ENCODE results near the gene HLA-F.

Gene HLA-F

DNA sequence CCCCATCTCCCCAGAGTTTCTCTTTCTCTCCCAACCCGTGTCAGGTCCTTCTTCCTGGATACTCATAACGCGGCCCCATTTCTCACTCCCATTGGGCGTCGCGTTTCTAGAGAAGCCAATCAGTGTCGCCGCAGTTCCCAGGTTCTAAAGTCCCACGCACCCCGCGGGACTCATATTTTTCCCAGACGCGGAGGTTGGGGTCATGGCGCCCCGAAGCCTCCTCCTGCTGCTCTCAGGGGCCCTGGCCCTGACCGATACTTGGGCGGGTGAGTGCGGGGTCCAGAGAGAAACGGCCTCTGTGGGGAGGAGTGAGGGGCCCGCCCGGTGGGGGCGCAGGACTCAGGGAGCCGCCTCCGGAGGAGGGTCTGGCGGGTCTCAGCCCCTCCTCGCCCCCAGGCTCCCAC, at the start of gene HLA-F:
Gene HLA-F, plus strand, starts transcription at position 173 of the 404 bp plus-strand sequence. Its CDS starts 30 bp downstream, at position 203.
- Mint-ChIP-seq H3K9me3 (no peaks in the 10 kb centered on the region), H3K27ac (peak within 1 kb of the TSS; percentile 96), H3K27me3 (no peaks in the 10 kb centered on the region), H3K4me3 (peak within 1 kb of the TSS; percentile 92), H3K4me1 (ENCODE audit: low read depth) (peaks cover 55% of the 10 kb centered on the region), H3K36me3 (ENCODE audit: low read depth) (peaks cover 48% of the 10 kb centered on the region)
- peak; percentile 86 for DNase-seq

DNA sequence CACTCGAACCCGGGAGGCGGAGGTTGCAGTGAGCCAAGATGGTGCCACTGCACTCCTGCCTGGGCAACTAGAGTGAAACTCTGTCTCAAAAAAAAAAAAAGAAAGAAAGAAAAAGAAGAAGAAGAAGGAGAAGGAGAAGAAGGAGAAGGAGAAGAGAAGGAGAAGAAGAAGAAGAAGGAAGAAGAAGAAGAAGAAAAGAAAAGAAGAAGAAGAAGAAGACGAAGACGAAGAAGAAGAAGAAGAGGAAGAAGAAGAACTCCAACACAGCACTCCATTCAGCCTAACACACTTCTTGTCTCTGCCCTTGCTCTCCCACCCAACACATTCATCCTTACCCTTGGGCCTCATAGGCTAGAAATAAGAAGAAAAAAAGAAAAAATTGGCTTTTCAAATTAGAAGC, 49.2 kb upstream of the HLA-F start:
- no peak for DNase-seq
- H3K4me1 Mint-ChIP-seq (ENCODE audit: low read depth): peaks cover 4% of the 10 kb centered on the region
- H3K9me3 Mint-ChIP-seq: no peaks in the 10 kb centered on the region
- H3K27me3 Mint-ChIP-seq: peaks cover 23% of the 10 kb centered on the region
- H3K36me3 Mint-ChIP-seq (ENCODE audit: low read depth): no peaks in the 10 kb centered on the region
- no peak overlapping the region for H3K27ac Mint-ChIP-seq
- no peak overlapping the region for H3K4me3 Mint-ChIP-seq

DNA sequence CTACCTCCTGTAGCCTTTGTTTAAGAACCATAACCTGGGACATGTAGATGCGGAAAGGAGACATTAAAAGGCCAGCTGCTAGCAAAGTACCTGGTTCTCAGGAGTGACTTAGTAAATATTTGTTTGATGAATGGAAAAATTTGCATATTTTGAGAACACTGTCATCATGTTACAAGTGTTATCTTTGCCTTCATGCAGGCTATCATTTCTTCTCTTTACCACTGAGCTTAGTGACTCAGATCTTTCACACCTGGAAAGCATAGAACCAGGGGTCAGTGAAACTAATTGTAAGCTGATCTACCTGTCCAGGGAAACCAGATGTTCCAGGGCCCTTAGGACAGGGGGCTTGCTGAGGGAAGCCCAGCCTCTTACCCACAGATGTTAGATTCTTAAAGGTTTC, 47.7 kb upstream of the HLA-F start:
- Mint-ChIP-seq H3K27ac (no peak overlapping the region), H3K36me3 (ENCODE audit: low read depth) (no peaks in the 10 kb centered on the region), H3K27me3 (peaks cover 23% of the 10 kb centered on the region), H3K9me3 (no peaks in the 10 kb centered on the region), H3K4me3 (no peak overlapping the region), H3K4me1 (ENCODE audit: low read depth) (peaks cover 4% of the 10 kb centered on the region)
- no peak for DNase-seq

DNA sequence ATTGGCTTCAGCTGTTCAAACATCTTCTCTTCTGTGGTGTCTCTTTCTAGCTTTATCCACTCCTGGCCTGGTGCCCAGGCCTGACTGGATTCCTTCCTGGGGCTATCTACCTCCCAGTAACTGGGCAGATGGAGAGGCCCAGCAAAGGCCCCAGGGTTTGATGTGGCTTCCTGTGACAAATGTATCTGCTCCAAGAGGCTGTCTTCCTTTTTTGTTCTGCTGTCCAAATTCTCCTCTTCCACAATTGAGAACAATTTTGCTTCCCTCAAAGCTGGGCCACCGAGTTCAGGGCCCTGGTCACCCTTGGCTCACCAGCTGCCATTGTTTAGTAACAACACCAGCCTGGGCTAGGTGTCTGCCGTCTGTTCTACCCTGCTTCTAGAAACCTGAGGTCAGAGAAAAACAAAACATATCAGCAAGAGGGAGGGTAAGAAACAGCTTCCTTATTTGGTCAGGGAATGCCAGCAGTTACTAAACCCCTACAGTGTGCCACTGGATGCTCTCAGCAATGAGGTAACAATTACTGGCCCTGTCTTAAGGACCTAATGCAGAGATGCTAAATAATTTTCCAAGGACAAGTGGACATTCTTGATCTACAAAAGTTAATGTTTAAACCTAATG, 46.1 kb upstream of the HLA-F start:
- H3K36me3 Mint-ChIP-seq (ENCODE audit: low read depth): no peaks in the 10 kb centered on the region
- DNase-seq: no peak
- no peak overlapping the region for H3K27ac Mint-ChIP-seq
- no peaks in the 10 kb centered on the region for H3K9me3 Mint-ChIP-seq
- no peak overlapping the region for H3K4me3 Mint-ChIP-seq
- H3K4me1 Mint-ChIP-seq (ENCODE audit: low read depth): peaks cover 4% of the 10 kb centered on the region
- peaks cover 16% of the 10 kb centered on the region for H3K27me3 Mint-ChIP-seq

DNA sequence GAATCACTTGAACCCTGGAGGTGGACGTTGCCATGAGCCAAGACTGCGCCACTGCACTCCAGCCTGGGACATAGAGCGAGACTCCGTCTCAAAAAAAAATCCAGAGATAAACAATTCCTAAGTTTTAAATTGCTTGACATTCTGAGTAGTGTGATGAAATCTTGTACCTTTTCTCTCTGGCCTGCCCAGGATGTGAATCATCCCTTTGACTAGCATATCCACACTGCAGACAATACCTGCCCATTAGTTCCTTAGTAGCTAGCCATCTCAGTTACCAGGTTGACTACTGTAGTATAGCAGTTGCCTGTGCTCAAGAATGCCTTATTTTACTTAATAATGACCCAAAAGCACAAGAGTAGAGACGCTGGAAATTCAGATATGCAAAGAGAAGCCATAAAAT, 45.1 kb upstream of the HLA-F start:
- Mint-ChIP-seq H3K4me1 (ENCODE audit: low read depth) (peaks cover 4% of the 10 kb centered on the region), H3K4me3 (no peak overlapping the region), H3K27ac (no peak overlapping the region), H3K9me3 (no peaks in the 10 kb centered on the region), H3K36me3 (ENCODE audit: low read depth) (no peaks in the 10 kb centered on the region), H3K27me3 (peaks cover 13% of the 10 kb centered on the region)
- DNase-seq: no peak

DNA sequence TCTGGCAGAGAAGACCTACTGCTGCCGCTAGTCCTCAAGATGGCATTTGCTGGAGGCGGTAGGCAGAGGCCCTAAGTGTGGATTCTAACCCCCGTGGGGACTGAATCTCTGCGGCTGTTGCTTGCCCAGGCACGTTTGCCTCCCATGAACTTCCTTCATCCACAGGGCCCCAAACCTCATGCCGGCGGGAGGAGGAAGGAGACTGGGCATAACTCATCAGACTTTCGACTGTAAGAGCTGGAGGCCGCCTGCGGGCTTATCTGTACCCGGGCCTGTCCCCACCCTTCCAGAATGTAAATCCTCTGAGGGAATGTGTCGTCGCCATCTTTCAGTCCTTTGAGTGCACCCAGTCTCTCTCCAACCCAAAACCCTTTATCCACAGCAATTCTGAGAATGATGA, 43.3 kb upstream of the HLA-F start:
- Mint-ChIP-seq H3K27ac (no peak overlapping the region), H3K4me1 (ENCODE audit: low read depth) (peaks cover 10% of the 10 kb centered on the region), H3K9me3 (no peaks in the 10 kb centered on the region), H3K36me3 (ENCODE audit: low read depth) (no peaks in the 10 kb centered on the region), H3K27me3 (peaks cover 13% of the 10 kb centered on the region), H3K4me3 (no peak overlapping the region)
- no peak for DNase-seq

DNA sequence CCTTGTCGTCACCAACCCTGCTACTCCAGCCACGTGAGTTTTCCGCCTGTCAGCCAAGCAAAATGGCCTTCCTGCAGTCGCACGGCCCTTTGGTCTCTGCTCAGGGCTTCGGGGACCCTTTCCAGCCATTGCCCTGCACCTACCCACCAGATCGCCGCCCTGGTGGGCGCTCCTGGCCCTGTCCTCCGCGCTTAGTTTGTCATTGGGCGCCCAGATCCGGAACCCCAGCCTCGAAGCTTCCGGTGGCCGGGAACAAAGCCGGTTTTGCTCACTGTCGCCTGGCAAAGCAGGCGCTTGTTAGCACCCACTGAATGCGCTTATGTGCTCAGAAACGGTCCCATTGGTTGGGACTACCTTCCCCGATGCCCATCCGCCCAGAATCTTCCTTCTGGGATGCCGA, 42.8 kb upstream of the HLA-F start:
- Mint-ChIP-seq H3K27ac (no peak overlapping the region), H3K4me1 (ENCODE audit: low read depth) (peaks cover 10% of the 10 kb centered on the region), H3K4me3 (no peak overlapping the region), H3K36me3 (ENCODE audit: low read depth) (no peaks in the 10 kb centered on the region), H3K27me3 (peaks cover 13% of the 10 kb centered on the region), H3K9me3 (no peaks in the 10 kb centered on the region)
- DNase-seq: no peak

DNA sequence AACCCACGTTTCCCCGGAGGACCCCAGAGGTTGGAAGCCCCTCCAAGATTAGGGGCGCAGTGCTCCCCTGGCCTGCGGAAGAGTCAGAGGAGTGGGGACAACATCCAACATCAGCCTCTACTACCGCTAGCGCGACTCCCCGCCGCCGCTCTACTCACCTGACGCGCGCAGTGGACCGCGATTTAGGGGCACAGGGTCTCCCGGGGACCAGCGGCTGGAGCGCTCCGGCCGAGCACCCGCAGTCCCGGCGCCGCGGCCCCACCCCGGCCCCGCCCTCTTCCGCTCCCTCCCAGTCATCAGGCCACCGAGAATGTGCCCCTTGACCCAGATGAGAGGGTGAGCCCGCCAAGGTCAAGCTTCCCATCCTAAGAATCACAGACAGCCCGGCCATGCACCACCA, 42.3 kb upstream of the HLA-F start, which contains the start of gene ZFP57:
Gene ZFP57, minus strand, starts transcription at position 249 of the 400 bp plus-strand sequence. CDS start 4,149 bp downstream, outside the sequence.
- Mint-ChIP-seq H3K9me3 (no peaks in the 10 kb centered on the region), H3K27ac (no peak within 1 kb of the TSS), H3K4me3 (no peak within 1 kb of the TSS), H3K36me3 (ENCODE audit: low read depth) (no peaks in the 10 kb centered on the region), H3K27me3 (peaks cover 13% of the 10 kb centered on the region), H3K4me1 (ENCODE audit: low read depth) (peaks cover 11% of the 10 kb centered on the region)
- no peak for DNase-seq

DNA sequence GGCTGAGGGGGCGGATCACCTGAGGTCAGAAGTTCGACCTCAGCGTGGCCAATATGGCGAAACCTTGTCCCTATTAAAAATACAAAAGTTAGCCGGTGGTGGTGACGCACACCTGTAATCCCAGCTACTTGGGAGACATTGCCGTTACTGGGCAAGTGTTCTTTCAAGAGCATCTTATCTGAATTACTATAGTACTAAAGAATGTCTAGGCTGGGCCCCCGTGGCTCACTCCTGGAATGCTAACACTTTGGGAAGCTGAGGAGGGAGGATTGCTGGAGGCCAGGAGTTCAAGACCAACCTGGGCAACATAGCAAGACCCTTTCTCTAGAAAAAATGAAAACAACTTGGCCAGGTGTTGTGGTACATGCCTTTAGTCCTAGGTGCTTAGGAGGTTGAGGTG, 41.4 kb upstream of the HLA-F start:
- Mint-ChIP-seq H3K36me3 (ENCODE audit: low read depth) (no peaks in the 10 kb centered on the region), H3K4me3 (no peak overlapping the region), H3K9me3 (no peaks in the 10 kb centered on the region), H3K27me3 (peaks cover 13% of the 10 kb centered on the region), H3K4me1 (ENCODE audit: low read depth) (peaks cover 11% of the 10 kb centered on the region), H3K27ac (no peak overlapping the region)
- no peak for DNase-seq

DNA sequence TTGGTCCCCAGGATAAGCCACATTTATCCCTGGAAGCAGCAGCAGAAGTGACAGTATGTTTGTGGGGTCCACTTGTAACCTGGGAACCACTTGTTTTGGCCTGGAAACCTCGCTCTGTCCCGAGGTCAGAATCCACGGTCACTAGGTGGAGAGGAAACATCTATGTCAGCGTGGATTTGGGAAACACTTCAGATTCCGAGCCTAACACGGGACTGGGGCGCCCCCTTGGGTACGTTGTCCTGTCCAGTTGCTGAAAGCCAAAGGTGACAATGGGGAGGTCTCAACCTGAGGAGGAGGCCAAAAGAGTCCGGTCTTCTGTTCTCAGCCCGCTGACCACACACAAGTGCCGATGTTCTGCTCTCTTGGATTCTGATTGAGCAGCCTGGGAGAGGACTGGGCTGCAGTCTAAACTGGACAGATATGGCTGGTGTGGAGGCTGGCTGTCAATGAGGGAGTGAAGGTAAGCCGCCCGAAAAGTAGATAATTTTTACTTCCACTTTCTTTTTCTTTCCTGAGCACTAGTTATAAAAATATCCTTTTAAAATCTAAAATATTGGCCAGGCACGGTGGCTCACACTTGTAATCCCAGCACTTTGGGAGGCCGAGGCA, 37.4 kb upstream of the HLA-F start:
- H3K27ac Mint-ChIP-seq: no peak overlapping the region
- H3K4me1 Mint-ChIP-seq (ENCODE audit: low read depth): peaks cover 7% of the 10 kb centered on the region
- H3K9me3 Mint-ChIP-seq: no peaks in the 10 kb centered on the region
- DNase-seq: no peak
- H3K36me3 Mint-ChIP-seq (ENCODE audit: low read depth): no peaks in the 10 kb centered on the region
- no peak overlapping the region for H3K4me3 Mint-ChIP-seq
- H3K27me3 Mint-ChIP-seq: peaks cover 4% of the 10 kb centered on the region

DNA sequence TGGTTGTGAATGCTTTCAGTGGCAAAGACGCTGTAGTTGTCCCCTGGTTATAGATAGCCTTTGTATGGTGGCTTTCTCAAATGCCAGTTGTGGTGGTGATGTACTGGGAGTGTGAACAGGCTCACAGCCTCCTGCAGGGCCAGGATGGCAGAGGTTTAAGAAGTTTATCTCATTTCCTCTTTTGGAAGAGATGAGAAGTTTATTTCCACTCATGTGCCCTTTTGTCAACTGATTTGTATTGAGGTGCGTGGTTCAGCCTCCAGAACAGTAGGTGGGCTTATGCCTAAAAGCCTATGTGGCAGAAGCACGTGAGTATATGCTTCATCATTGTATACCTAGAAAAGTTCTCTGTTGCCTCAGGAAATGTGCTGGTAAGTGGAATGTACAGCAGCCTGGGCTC, 28.6 kb upstream of the HLA-F start:
- H3K27ac Mint-ChIP-seq: no peak overlapping the region
- H3K27me3 Mint-ChIP-seq: peaks cover 16% of the 10 kb centered on the region
- no peaks in the 10 kb centered on the region for H3K4me1 Mint-ChIP-seq (ENCODE audit: low read depth)
- no peaks in the 10 kb centered on the region for H3K36me3 Mint-ChIP-seq (ENCODE audit: low read depth)
- H3K9me3 Mint-ChIP-seq: peaks cover 5% of the 10 kb centered on the region
- H3K4me3 Mint-ChIP-seq: no peak overlapping the region
- no peak for DNase-seq

DNA sequence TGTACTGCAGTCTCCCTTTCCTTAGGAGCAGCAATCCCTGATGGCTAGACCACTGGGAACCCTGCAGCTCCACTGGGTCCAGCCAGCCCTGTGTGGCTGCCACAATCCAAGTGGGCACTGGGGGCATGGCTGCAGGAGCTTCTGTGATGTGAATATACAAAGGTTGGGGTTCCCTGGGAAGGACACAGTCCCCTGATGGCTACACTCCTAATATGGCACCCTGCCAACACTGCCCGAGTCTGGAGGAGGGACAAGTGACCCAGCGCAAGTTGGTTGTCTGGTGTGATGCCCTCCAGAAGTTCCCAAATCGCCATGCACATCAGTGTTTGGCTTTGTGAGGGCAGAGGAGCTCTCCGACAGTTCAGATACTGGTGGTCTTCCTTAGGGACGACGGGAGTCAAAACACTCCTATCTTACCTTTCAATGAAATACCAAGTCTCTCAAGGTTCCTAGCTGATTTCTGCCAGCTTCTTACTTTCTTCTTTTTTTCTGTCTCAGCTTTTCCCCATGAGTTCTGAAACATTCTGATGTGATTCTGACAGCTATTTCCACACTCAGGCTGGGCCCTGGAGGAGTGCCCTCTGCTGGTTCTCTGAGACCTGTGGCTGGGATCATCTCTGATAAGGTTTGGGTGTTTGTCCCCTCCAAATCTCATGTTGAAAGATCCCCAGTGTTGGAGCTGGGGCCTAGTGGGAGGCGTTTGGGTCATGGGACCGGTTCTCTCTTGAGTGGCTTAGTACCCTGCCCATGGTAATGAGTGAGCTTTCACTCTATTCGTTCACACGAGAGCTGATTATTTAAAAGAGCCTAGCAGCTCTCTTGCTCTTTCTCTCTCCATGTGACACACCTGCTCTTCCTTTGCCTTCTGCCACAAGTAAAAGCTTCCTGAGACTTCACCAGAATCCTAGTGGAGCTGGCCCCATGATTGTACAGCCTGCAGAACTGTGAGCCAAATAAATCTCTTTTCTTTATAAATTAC, 26.8 kb upstream of the HLA-F start:
- Mint-ChIP-seq H3K9me3 (peaks cover 5% of the 10 kb centered on the region), H3K4me1 (ENCODE audit: low read depth) (no peaks in the 10 kb centered on the region), H3K36me3 (ENCODE audit: low read depth) (no peaks in the 10 kb centered on the region), H3K27ac (no peak overlapping the region), H3K27me3 (peaks cover 19% of the 10 kb centered on the region), H3K4me3 (no peak overlapping the region)
- no peak for DNase-seq

DNA sequence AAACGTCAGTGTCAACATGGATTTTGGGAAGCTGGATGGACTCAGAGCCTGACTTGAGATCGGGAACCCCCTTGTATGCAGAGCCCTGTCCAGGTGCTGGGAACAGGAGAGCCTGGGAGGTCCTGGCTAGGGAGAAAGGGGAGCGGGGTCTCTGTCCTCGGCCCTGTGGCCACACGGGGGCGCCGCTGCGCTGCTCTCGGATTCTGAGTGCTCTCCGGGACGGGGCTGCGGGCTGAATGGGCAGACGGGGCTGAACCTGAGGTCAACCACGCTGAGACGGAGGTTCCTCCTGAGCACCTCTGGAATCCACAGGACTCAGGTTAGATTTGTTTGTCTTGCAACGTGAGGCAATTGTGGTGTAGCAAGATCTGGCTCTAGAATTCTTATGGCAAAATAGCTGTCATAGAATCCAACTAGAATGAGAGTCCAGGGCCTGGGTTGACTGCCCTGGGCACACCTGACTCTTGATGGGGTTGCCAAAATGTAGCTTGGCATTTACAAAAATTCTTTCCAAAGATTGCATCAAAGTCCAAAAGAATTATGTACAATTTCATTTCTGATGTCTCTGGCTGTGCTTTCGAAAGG, 20.6 kb upstream of the HLA-F start:
- H3K27ac Mint-ChIP-seq: no peak overlapping the region
- peaks cover 27% of the 10 kb centered on the region for H3K4me1 Mint-ChIP-seq (ENCODE audit: low read depth)
- H3K27me3 Mint-ChIP-seq: peaks cover 23% of the 10 kb centered on the region
- peak overlapping the region; percentile 36 for H3K4me3 Mint-ChIP-seq
- H3K9me3 Mint-ChIP-seq: no peaks in the 10 kb centered on the region
- no peaks in the 10 kb centered on the region for H3K36me3 Mint-ChIP-seq (ENCODE audit: low read depth)
- peak; percentile 88 for DNase-seq

DNA sequence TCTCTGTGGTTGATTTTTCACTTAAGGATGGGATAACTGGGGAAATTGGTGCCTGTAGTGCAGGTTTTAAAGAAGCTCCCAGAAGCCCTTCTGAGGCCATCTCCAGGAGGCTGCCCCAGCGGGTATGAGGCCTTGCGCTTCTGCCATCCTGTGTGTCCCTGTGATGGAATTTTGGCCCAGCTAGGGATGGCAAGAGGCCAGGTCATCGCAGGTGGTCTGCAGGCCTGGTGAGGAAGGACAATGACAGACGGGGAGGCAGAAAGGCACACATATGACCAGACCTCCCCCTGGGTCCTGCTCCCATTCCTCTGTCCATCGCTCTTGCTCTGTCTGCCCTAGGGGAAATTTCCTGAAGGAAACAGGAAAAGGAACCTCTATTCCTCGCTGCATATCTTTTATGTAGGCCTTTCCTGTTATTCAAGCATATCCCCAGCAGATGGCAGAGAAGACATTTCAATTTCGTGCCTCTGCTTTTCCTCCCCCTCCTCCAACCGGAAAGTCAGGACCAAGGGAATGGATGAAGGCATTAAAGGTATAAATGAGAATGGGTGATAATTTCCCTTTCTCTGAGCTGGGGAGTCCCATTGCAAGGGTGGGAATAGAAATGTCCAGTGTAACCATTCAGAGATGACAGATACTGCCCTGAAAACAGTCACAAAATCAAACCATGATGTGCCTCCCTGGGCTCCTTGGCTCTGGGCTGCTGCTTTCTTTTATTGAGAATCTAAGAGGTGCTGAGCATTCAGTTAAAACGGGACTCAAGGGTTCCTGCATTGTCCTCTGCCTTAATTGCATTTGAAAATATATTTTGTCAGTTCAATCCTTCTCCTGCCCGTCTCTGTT, 17.6 kb upstream of the HLA-F start:
- Mint-ChIP-seq H3K4me1 (ENCODE audit: low read depth) (peaks cover 56% of the 10 kb centered on the region), H3K4me3 (no peak overlapping the region), H3K27ac (no peak overlapping the region), H3K27me3 (peaks cover 10% of the 10 kb centered on the region), H3K9me3 (no peaks in the 10 kb centered on the region), H3K36me3 (ENCODE audit: low read depth) (no peaks in the 10 kb centered on the region)
- DNase-seq: no peak
